IMR-90 (cell line): ENCODE data around the gene CD46. TPM values are rescaled to one million over a fixed set of nuclear protein-coding genes. Genes with fewer than 3 reads are reported as not detected.

Source experiments
- ATAC-seq: fragments of 200-7000 bp; cut with Tn5 transposase; 2 replicates; pipeline ENCODE4 v1.9.1; 2020; ENCODE audit warnings: low read depth, mild to moderate bottlenecking, moderate library complexity
- BruUV-seq: library from RNA; stranded (reverse); fragments of 400-500 nt; replicated peaks from 2 replicates; lab custom pipeline; 2021; lab: Mats Ljungman, UMichigan
- CTCF ChIA-PET: fragments of 300-600 bp; formaldehyde crosslinking; extraction: SDS; loops from one replicate; lab custom pipeline; 2021; ENCODE audit warnings: antibody characterized with exemption; lab: Yijun Ruan, JAX
- POLR2A ChIA-PET: fragments of 300-600 bp; sonication (Branson Sonifier 250); formaldehyde crosslinking; loops from one replicate; lab custom pipeline; 2022; ENCODE audit warnings: antibody characterized with exemption; ENCODE audit not compliant: unreplicated experiment; lab: Charles Lee
- DNase-seq: peaks from one replicate; pipeline ENCODE4 v3.0.0; 2013
- H2AFZ ChIP-seq: replicated peaks from 2 replicates; pipeline ENCODE3; 2013; ENCODE audit warnings: low read length, mild to moderate bottlenecking; ENCODE audit not compliant: poor library complexity
- H2AK5ac ChIP-seq: 2 replicates; pipeline ENCODE4 v1.6.1; 2013; ENCODE audit warnings: low read depth, low read length, inconsistent platforms
- H2AK9ac ChIP-seq: replicated peaks from 2 replicates; pipeline ENCODE3; 2013; ENCODE audit warnings: mild to moderate bottlenecking, low read depth, low read length, moderate library complexity; ENCODE audit not compliant: poor library complexity
- H2BK120ac ChIP-seq: 2 replicates; pipeline ENCODE4 v1.6.1; 2013; ENCODE audit warnings: low read depth, low read length, inconsistent platforms
- H2BK15ac ChIP-seq: 3 replicates; pipeline ENCODE4 v1.6.1; 2013; ENCODE audit warnings: low read depth, low read length, inconsistent platforms
- H2BK20ac ChIP-seq: 2 replicates; pipeline ENCODE4 v1.6.1; 2013; ENCODE audit warnings: low read depth, mild to moderate bottlenecking, inconsistent platforms, low read length, moderate library complexity
- H2BK5ac ChIP-seq: 2 replicates; pipeline ENCODE4 v1.6.1; 2013; ENCODE audit warnings: mild to moderate bottlenecking, low read depth, low read length, inconsistent platforms; ENCODE audit not compliant: poor library complexity, severe bottlenecking
- H3K14ac ChIP-seq: replicated peaks from 2 replicates; pipeline ENCODE4 v1.6.1; 2013; ENCODE audit warnings: low read depth, low read length, inconsistent platforms
- H3K18ac ChIP-seq: 2 replicates; pipeline ENCODE4 v1.6.1; 2013; ENCODE audit warnings: low read depth, low read length, control low read depth
- H3K23ac ChIP-seq: 2 replicates; pipeline ENCODE4 v1.6.1; 2013; ENCODE audit warnings: low read depth, low read length, inconsistent platforms
- H3K27ac ChIP-seq: 2 replicates; pipeline ENCODE4 v1.5.1; 2013; ENCODE audit warnings: mild to moderate bottlenecking, control low read depth, low read length; ENCODE audit not compliant: insufficient read depth
- H3K27me3 ChIP-seq: 2 replicates; pipeline ENCODE4 v1.6.1; 2013; ENCODE audit warnings: low read length; ENCODE audit not compliant: control insufficient read depth, insufficient read depth
- H3K36me3 ChIP-seq: 2 replicates; pipeline ENCODE4 v1.6.1; 2013; ENCODE audit warnings: low read length, mixed read lengths; ENCODE audit not compliant: control insufficient read depth, insufficient read depth
- H3K4ac ChIP-seq: 2 replicates; pipeline ENCODE4 v1.6.1; 2013; ENCODE audit warnings: low read depth, low read length, inconsistent platforms
- H3K4me1 ChIP-seq: 2 replicates; pipeline ENCODE4 v1.6.1; 2013; ENCODE audit warnings: low read length, mixed read lengths; ENCODE audit not compliant: control insufficient read depth, insufficient read depth
- H3K4me2 ChIP-seq: 2 replicates; pipeline ENCODE4 v1.6.1; 2013; ENCODE audit warnings: low read depth, mild to moderate bottlenecking, control low read depth, low read length, moderate library complexity
- H3K4me3 ChIP-seq: 2 replicates; pipeline ENCODE4 v1.5.1; 2013; ENCODE audit warnings: low read depth, mild to moderate bottlenecking, control low read depth, low read length, moderate library complexity; ENCODE audit not compliant: insufficient read depth
- H3K56ac ChIP-seq: 2 replicates; pipeline ENCODE4 v1.6.1; 2013; ENCODE audit warnings: low read length, inconsistent platforms; ENCODE audit not compliant: insufficient read depth; ENCODE audit errors: extremely low read depth
- H3K79me1 ChIP-seq, 2 experiments: 2 replicates each; pipeline ENCODE4 v1.6.1; 2013; ENCODE audit warnings: low read length in 2 of 2, inconsistent platforms in 1 of 2, low read depth in 1 of 2
- H3K9ac ChIP-seq: 2 replicates; pipeline ENCODE4 v1.6.1; 2013; ENCODE audit warnings: low read depth, low read length, control low read depth
- H3K9me1 ChIP-seq: 2 replicates; pipeline ENCODE4 v1.6.1; 2013; ENCODE audit warnings: low read length, inconsistent platforms; ENCODE audit not compliant: insufficient read depth
- H3K9me3 ChIP-seq: 2 replicates; pipeline ENCODE4 v1.6.1; 2013; ENCODE audit warnings: low read length; ENCODE audit not compliant: control insufficient read depth, insufficient read depth
- H4K20me1 ChIP-seq: 2 replicates; pipeline ENCODE4 v1.6.1; 2013; ENCODE audit warnings: low read length, inconsistent platforms; ENCODE audit not compliant: insufficient read depth
- H4K5ac ChIP-seq: 2 replicates; pipeline ENCODE4 v1.6.1; 2013; ENCODE audit warnings: mild to moderate bottlenecking, low read depth, low read length, control low read depth
- H4K8ac ChIP-seq, 2 experiments: 2 replicates each; pipeline ENCODE4 v1.6.1; 2013; ENCODE audit warnings: low read depth in 2 of 2, low read length in 2 of 2, control low read depth in 1 of 2, inconsistent platforms in 1 of 2
- H4K91ac ChIP-seq: 2 replicates; pipeline ENCODE4 v1.6.1; 2013; ENCODE audit warnings: low read depth, low read length, inconsistent platforms; ENCODE audit not compliant: insufficient read depth
- CTCF ChIP-seq: conservative IDR thresholded peaks from 2 replicates; pipeline ENCODE4 v1.5.1; 2012; ENCODE audit warnings: mild to moderate bottlenecking, low read depth, low read length, improper control_type of control experiment
- ELK1 ChIP-seq: fragments of 150-350 bp; IDR thresholded peaks from 2 replicates; pipeline ENCODE4 v1.6.1; 2016; ENCODE audit warnings: low read depth, mild to moderate bottlenecking, low read length, moderate library complexity, borderline replicate concordance
- MXI1 ChIP-seq: IDR thresholded peaks from 2 replicates; pipeline ENCODE4 v1.6.1; 2012; ENCODE audit warnings: low read depth, mild to moderate bottlenecking, low read length, moderate library complexity, borderline replicate concordance
- NFE2L2 ChIP-seq: fragments of 150-350 bp; IDR thresholded peaks from 2 replicates; pipeline ENCODE4 v1.6.1; 2016; ENCODE audit warnings: low read depth, mild to moderate bottlenecking, low read length
- RAD21 ChIP-seq: IDR thresholded peaks from 2 replicates; pipeline ENCODE4 v1.6.1; 2012; ENCODE audit warnings: low read length, improper control_type of control experiment
- RCOR1 ChIP-seq: IDR thresholded peaks from 2 replicates; pipeline ENCODE4 v1.6.1; 2012; ENCODE audit warnings: mild to moderate bottlenecking, low read length, improper control_type of control experiment; ENCODE audit not compliant: insufficient replicate concordance
- RFX5 ChIP-seq: IDR thresholded peaks from 2 replicates; pipeline ENCODE4 v1.8.0; 2012; ENCODE audit warnings: low read depth, mild to moderate bottlenecking, low read length, moderate library complexity
- WGBS, 2 experiments: methylation state at CpG; one replicate each; pipeline versions ENCODE4 v1.1.5 to v1.1.7; 2013; ENCODE audit warnings: missing lambda C conversion rate in 2 of 2; ENCODE audit not compliant: insufficient read length in 1 of 2; ENCODE audit errors: extremely low coverage in 2 of 2; 5-methylcytosine and 5-hydroxymethylcytosine counted together
- dilution Hi-C: fragments of 300-500 bp; cut with HindIII; formaldehyde crosslinking; loops from one replicate; pipeline ENCODE4 v1.14.3; 2018; ENCODE audit warnings: low sequenced_read_pairs; ENCODE audit not compliant: unreplicated experiment
- in situ Hi-C: fragments of 300-500 bp; cut with MboI; formaldehyde crosslinking; loops from 3 replicates; pipeline ENCODE4 v1.14.3; 2019; ENCODE audit warnings: low sequenced_read_pairs, inconsistent platforms, mixed read lengths
- intact Hi-C: fragments of 100-400 bp; cut with micrococcal nuclease; formaldehyde crosslinking; loops from 2 replicates; pipeline ENCODE4 v1.10.0; 2022
- polyA plus RNA-seq, 3 experiments: library from polyadenylated mRNA; depleted of rRNA; stranded (reverse); fragments of >200 nt; gene quantifications; 2 replicates each; pipeline ENCODE4 v1.2.3, GENCODE V29; 2012; ENCODE audit warnings: low replicate concordance in 1 of 3
- total RNA-seq: library from RNA; depleted of rRNA; stranded (reverse); fragments of >200 nt; gene quantifications from 2 replicates; pipeline ENCODE4 v1.2.3, GENCODE V29; 2012

The CD46 gene
- total and polyA plus RNA-seq, 2 of the 4 experiments (the other 2 are of a cell fraction) = 37.1 to 82.0 TPM

- TF ChIP-seq NFE2L2 (no peak), ELK1 (no peak), RAD21 (no peak), RCOR1 (no peak), MXI1 (no peak), RFX5 (no peak), CTCF (no peak)
- DNase-seq = no peak
- no TSS peak for BruUV-seq
- Histone ChIP-seq H3K4me2 (no peak overlapping the region), H3K9me3 (no peaks in the 10 kb centered on the region), H3K18ac (no peak overlapping the region), H3K9me1 (no peaks in the 10 kb centered on the region; the same call in 1 of the 2 replicates), H3K4me3 (no peak overlapping the region), H3K27ac (no peak overlapping the region), H2BK15ac (no peak overlapping the region), H2AK5ac (no peak overlapping the region), H4K91ac (no peak overlapping the region), H3K23ac (no peak overlapping the region), H4K8ac (no peak overlapping the region), H4K20me1 (no peaks in the 10 kb centered on the region), H3K4me1 (no peaks in the 10 kb centered on the region), H2BK120ac (no peak overlapping the region), H3K14ac (no peak overlapping the region), H3K79me1 (peaks cover 0 to 3% of the 10 kb centered on the region in 2 experiments; a peak in 2 of 4 replicates), H3K27me3 (no peaks in the 10 kb centered on the region), H3K36me3 (peaks cover 25% of the 10 kb centered on the region), H3K9ac (no peak overlapping the region), H2BK5ac (no peak overlapping the region), H4K5ac (no peak overlapping the region), H2AFZ (no peak overlapping the region), H3K56ac (no peak overlapping the region), H2BK20ac (no peak overlapping the region), H3K4ac (no peak overlapping the region), H2AK9ac (no peak overlapping the region)
- intact Hi-C loops (no loop called here), in situ Hi-C loops (no loop called here), dilution Hi-C loops (no loop called here)
- POLR2A ChIA-PET = no interaction called here
- CTCF ChIA-PET = no interaction called here
- 91% methylated on average over 6 of the region's 9 CpGs; no CpG with 5 or more reads in 1 of the 2 experiments for WGBS, 2 experiments
- ATAC-seq = no peak
Measured at GRCh38 chr1:207763972-207764371, 12.1 kb downstream of the CD46 start.
